GM06990 (cell line): ENCODE data around the gene ANKRD60.

Source experiments
- DNase-seq: peaks from one replicate; pipeline ENCODE4 v3.0.0-alpha.2; 2011; ENCODE audit not compliant: insufficient read length; ENCODE audit errors: extremely low read depth
- H3K27me3 ChIP-seq: replicated peaks from 2 replicates; pipeline ENCODE4 v1.6.0; 2011; ENCODE audit warnings: low read length; ENCODE audit not compliant: control insufficient read depth, insufficient read depth
- H3K36me3 ChIP-seq: 2 replicates; pipeline ENCODE4 v1.5.1; 2011; ENCODE audit warnings: low read length; ENCODE audit not compliant: control insufficient read depth, insufficient read depth
- H3K4me3 ChIP-seq: replicated peaks from 2 replicates; pipeline ENCODE4 v1.5.1; 2011; ENCODE audit warnings: low read depth, mild to moderate bottlenecking, control low read depth, low read length
- CTCF ChIP-seq: IDR thresholded peaks from 2 replicates; pipeline ENCODE4 v1.5.1; 2011; ENCODE audit warnings: low read length, control low read depth, mild to moderate bottlenecking, inconsistent platforms; ENCODE audit not compliant: insufficient read depth, poor library complexity, severe bottlenecking

Gene ANKRD60

GRCh38 chr20:58174708-58175280 is 53.7 kb downstream of the ANKRD60 start:
- TF ChIP-seq CTCF = no peak
- no peak for DNase-seq
- H3K27me3 ChIP-seq = peaks cover 3% of the 10 kb centered on the region
- no peak overlapping the region for H3K4me3 ChIP-seq
- no peaks in the 10 kb centered on the region for H3K36me3 ChIP-seq

GRCh38 chr20:58173930-58174707 is 54.3 kb downstream of the ANKRD60 start:
- no peak for TF ChIP-seq CTCF
- Histone ChIP-seq H3K36me3 (no peaks in the 10 kb centered on the region), H3K27me3 (peaks cover 1% of the 10 kb centered on the region), H3K4me3 (no peak overlapping the region)
- no peak for DNase-seq

GRCh38 chr20:58173091-58173490 is 55.4 kb downstream of the ANKRD60 start:
- Histone ChIP-seq H3K27me3 (peaks cover 3% of the 10 kb centered on the region), H3K4me3 (no peak overlapping the region), H3K36me3 (no peaks in the 10 kb centered on the region)
- no peak for TF ChIP-seq CTCF
- no peak for DNase-seq

GRCh38 chr20:58171796-58172425 is 56.5 kb downstream of the ANKRD60 start:
- no peak for TF ChIP-seq CTCF
- H3K4me3 ChIP-seq = no peak overlapping the region
- peaks cover 3% of the 10 kb centered on the region for H3K27me3 ChIP-seq
- no peaks in the 10 kb centered on the region for H3K36me3 ChIP-seq
- no peak for DNase-seq

GRCh38 chr20:58169450-58169849 is 59.0 kb downstream of the ANKRD60 start:
- DNase-seq = no peak
- H3K36me3 ChIP-seq = no peaks in the 10 kb centered on the region
- H3K27me3 ChIP-seq = peaks cover 1% of the 10 kb centered on the region
- no peak for TF ChIP-seq CTCF
- H3K4me3 ChIP-seq = no peak overlapping the region
